Adipocyte (in vitro differentiated cells): ENCODE results near the gene ARL15.

ENCODE experiments used
- DNase-seq: peaks from one replicate; pipeline ENCODE4 v3.0.0-alpha.2; 2015; ENCODE audit warnings: low read depth
- H3K27me3 ChIP-seq: replicated peaks from 2 replicates; pipeline ENCODE4 v1.7.0; 2013; ENCODE audit warnings: mild to moderate bottlenecking, low read length, moderate library complexity; ENCODE audit not compliant: control insufficient read depth, insufficient read depth
- H3K36me3 ChIP-seq: 2 replicates; pipeline ENCODE4 v1.7.0; 2013; ENCODE audit warnings: low read length, mild to moderate bottlenecking, moderate library complexity; ENCODE audit not compliant: control insufficient read depth, insufficient read depth, severe bottlenecking
- H3K4me1 ChIP-seq: 2 replicates; pipeline ENCODE4 v1.7.0; 2013; ENCODE audit warnings: mild to moderate bottlenecking, low read length, moderate library complexity; ENCODE audit not compliant: control insufficient read depth, insufficient read depth
- H3K4me3 ChIP-seq: 2 replicates; pipeline ENCODE4 v1.7.0; 2013; ENCODE audit warnings: mild to moderate bottlenecking, low read length, moderate library complexity
- H3K9ac ChIP-seq: 2 replicates; pipeline ENCODE4 v1.7.0; 2013; ENCODE audit warnings: mild to moderate bottlenecking, low read length, moderate library complexity
- H3K9me3 ChIP-seq: 2 replicates; pipeline ENCODE4 v1.7.0; 2013; ENCODE audit warnings: mild to moderate bottlenecking, low read length, moderate library complexity; ENCODE audit not compliant: control insufficient read depth

The ARL15 gene

GRCh38 chr5:54171645-54172384 is 138.6 kb downstream of the ARL15 start:
- H3K36me3 ChIP-seq = no peaks in the 10 kb centered on the region
- no peak overlapping the region for H3K4me3 ChIP-seq
- no peak overlapping the region for H3K9ac ChIP-seq
- H3K27me3 ChIP-seq = no peaks in the 10 kb centered on the region
- peak; percentile 3 for DNase-seq
- no peaks in the 10 kb centered on the region for H3K9me3 ChIP-seq
- no peaks in the 10 kb centered on the region for H3K4me1 ChIP-seq

- no peaks in the 10 kb centered on the region for H3K27me3 ChIP-seq
- no peaks in the 10 kb centered on the region for H3K36me3 ChIP-seq
- peaks cover 3% of the 10 kb centered on the region for H3K9me3 ChIP-seq
- H3K4me3 ChIP-seq = no peak overlapping the region
- H3K9ac ChIP-seq = no peak overlapping the region
- H3K4me1 ChIP-seq = no peaks in the 10 kb centered on the region
- DNase-seq = no peak
These were observed 144.7 kb downstream of the ARL15 start for GRCh38 chr5:54165687-54166086.

GRCh38 chr5:54162184-54162583 is 148.2 kb downstream of the ARL15 start:
- Histone ChIP-seq H3K4me3 (no peak overlapping the region), H3K9me3 (peaks cover 3% of the 10 kb centered on the region), H3K4me1 (peaks cover 15% of the 10 kb centered on the region), H3K36me3 (no peaks in the 10 kb centered on the region), H3K27me3 (no peaks in the 10 kb centered on the region), H3K9ac (no peak overlapping the region)
- no peak for DNase-seq

- Histone ChIP-seq H3K4me3 (peak overlapping the region; percentile 8), H3K9me3 (peaks cover 3% of the 10 kb centered on the region), H3K4me1 (peaks cover 15% of the 10 kb centered on the region), H3K36me3 (no peaks in the 10 kb centered on the region), H3K27me3 (no peaks in the 10 kb centered on the region), H3K9ac (no peak overlapping the region)
- no peak for DNase-seq
These were observed 150.0 kb downstream of the ARL15 start for GRCh38 chr5:54160329-54160728.

GRCh38 chr5:54159893-54160195 is 150.5 kb downstream of the ARL15 start:
- H3K4me3 ChIP-seq = peak overlapping the region; percentile 8
- H3K36me3 ChIP-seq = no peaks in the 10 kb centered on the region
- peak overlapping the region; percentile 31 for H3K9ac ChIP-seq
- peak; percentile 50 for DNase-seq
- H3K27me3 ChIP-seq = no peaks in the 10 kb centered on the region
- peaks cover 3% of the 10 kb centered on the region for H3K9me3 ChIP-seq
- peaks cover 15% of the 10 kb centered on the region for H3K4me1 ChIP-seq

GRCh38 chr5:54159153-54159892 is 151.1 kb downstream of the ARL15 start:
- H3K27me3 ChIP-seq = no peaks in the 10 kb centered on the region
- H3K36me3 ChIP-seq = no peaks in the 10 kb centered on the region
- no peaks in the 10 kb centered on the region for H3K9me3 ChIP-seq
- no peak overlapping the region for H3K4me3 ChIP-seq
- H3K9ac ChIP-seq = peak overlapping the region; percentile 31
- peak; percentile 18 for DNase-seq
- peaks cover 15% of the 10 kb centered on the region for H3K4me1 ChIP-seq

GRCh38 chr5:54156577-54156976 is 153.8 kb downstream of the ARL15 start:
- H3K4me1 ChIP-seq = peaks cover 15% of the 10 kb centered on the region
- H3K36me3 ChIP-seq = no peaks in the 10 kb centered on the region
- DNase-seq = no peak
- H3K27me3 ChIP-seq = no peaks in the 10 kb centered on the region
- H3K9me3 ChIP-seq = no peaks in the 10 kb centered on the region
- H3K4me3 ChIP-seq = no peak overlapping the region
- no peak overlapping the region for H3K9ac ChIP-seq

- Histone ChIP-seq H3K9me3 (no peaks in the 10 kb centered on the region), H3K9ac (no peak overlapping the region), H3K4me1 (peaks cover 20% of the 10 kb centered on the region), H3K27me3 (no peaks in the 10 kb centered on the region), H3K4me3 (no peak overlapping the region), H3K36me3 (no peaks in the 10 kb centered on the region)
- DNase-seq = no peak
These were observed 159.5 kb downstream of the ARL15 start for GRCh38 chr5:54150841-54151240.

GRCh38 chr5:54148858-54149257 is 161.5 kb downstream of the ARL15 start:
- Histone ChIP-seq H3K9ac (no peak overlapping the region), H3K27me3 (no peaks in the 10 kb centered on the region), H3K36me3 (no peaks in the 10 kb centered on the region), H3K4me3 (no peak overlapping the region), H3K4me1 (peaks cover 20% of the 10 kb centered on the region), H3K9me3 (no peaks in the 10 kb centered on the region)
- DNase-seq = no peak

- Histone ChIP-seq H3K36me3 (no peaks in the 10 kb centered on the region), H3K4me1 (peaks cover 20% of the 10 kb centered on the region), H3K27me3 (no peaks in the 10 kb centered on the region), H3K9ac (peak overlapping the region; percentile 32), H3K4me3 (peak overlapping the region; percentile 7), H3K9me3 (no peaks in the 10 kb centered on the region)
- DNase-seq = peak; percentile 66
These were observed 162.1 kb downstream of the ARL15 start for GRCh38 chr5:54148067-54148845.

- no peaks in the 10 kb centered on the region for H3K36me3 ChIP-seq
- H3K9ac ChIP-seq = no peak overlapping the region
- peaks cover 20% of the 10 kb centered on the region for H3K4me1 ChIP-seq
- DNase-seq = no peak
- no peak overlapping the region for H3K4me3 ChIP-seq
- no peaks in the 10 kb centered on the region for H3K9me3 ChIP-seq
- H3K27me3 ChIP-seq = no peaks in the 10 kb centered on the region
These were observed 163.5 kb downstream of the ARL15 start for GRCh38 chr5:54146916-54147315.
